Measurements from ENCODE around the gene PPIH. TPM values are rescaled to one million over a fixed set of nuclear protein-coding genes. Genes with fewer than 3 reads are reported as not detected.
"Not testable (repeated sequence)": the region's sequence is repeated elsewhere in the genome, so short reads cannot be mapped to it uniquely, and the experiment has no call there.

Gene PPIH
- total RNA-seq, 2 experiments from 2014 or later: 90.3 to 98.6 TPM

DNA sequence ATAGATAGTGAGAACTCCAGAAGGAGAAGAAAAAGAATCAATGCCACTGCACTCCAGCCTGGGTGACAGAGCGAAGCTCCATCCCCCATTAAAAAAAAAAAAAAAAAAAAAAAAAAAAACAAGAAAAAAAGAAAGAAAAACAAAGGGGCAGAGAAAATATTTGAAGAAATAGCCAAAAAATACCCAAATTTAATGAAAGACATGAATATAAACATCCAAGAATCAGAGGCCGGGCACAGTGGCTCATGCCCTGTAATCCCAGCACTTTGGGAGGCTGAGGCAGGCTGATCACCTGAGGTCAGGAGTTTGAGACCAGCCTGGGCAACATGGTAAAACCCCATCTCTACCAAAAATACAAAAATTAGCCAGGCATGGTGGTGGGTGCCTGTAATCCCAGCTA, 64.2 kb downstream of the PPIH start:
- H3K27me3 Mint-ChIP-seq; ATAC-seq (ENCODE audit: low read depth); DNase-seq; H3K4me1 Mint-ChIP-seq; H3K9me3 Mint-ChIP-seq; H3K27ac Mint-ChIP-seq; POLR2A ChIA-PET; H3K4me3 Mint-ChIP-seq: not testable (repeated sequence)
- H3K36me3 Mint-ChIP-seq: peaks cover 12% of the 10 kb centered on the region

DNA sequence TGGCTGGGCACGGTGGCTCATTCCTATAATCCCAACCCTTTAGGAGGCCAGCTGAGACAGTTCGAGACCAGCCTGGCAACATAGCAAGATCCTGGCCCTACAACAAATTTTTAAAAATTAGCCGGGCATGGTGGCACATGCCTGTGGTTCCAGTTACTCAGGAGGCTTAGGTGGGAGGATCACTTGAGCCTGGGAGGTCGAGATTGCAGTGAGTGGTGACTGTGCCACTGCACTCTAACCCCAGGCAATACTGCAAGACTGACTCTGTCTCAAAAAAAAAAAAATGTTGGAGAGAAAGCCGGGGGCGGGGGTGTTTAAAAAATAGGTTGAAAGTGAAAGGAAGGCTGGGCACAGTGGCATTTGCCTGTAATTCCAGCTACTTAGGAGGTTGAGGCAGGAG, 65.3 kb downstream of the PPIH start:
- H3K27ac Mint-ChIP-seq: no peak overlapping the region
- H3K27me3 Mint-ChIP-seq: peaks cover 8% of the 10 kb centered on the region
- H3K36me3 Mint-ChIP-seq: peaks cover 3% of the 10 kb centered on the region
- no peak overlapping the region for H3K4me3 Mint-ChIP-seq
- DNase-seq (no peak), ATAC-seq (ENCODE audit: low read depth) (no peak)
- H3K4me1 Mint-ChIP-seq: no peaks in the 10 kb centered on the region
- POLR2A ChIA-PET: interaction anchor here (0.7 kb wide), 1 partner anchor 993 kb away, joined by 3 read pairs; no protein-coding TSS in a partner anchor
- no peaks in the 10 kb centered on the region for H3K9me3 Mint-ChIP-seq

DNA sequence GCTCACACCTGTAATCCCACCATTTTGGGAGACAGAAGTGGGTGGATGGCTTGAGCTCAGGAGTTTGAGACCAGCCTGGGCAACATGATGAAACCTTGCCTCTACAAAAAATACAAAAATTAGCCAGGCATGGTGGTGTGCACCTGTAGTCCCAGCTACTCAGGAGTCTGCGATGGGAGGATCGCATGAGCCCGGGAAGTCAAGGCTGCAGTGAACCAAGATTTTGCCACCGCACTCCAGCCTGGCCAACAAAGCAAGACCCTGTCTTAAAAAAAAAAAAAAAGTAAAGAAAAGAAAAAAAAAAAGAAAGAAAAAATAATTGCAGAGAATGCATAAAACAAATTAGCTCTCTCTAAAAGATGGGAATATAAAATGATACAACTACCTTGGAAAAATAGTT, 67.6 kb downstream of the PPIH start:
- not testable (repeated sequence) for H3K27me3 Mint-ChIP-seq; ATAC-seq (ENCODE audit: low read depth); H3K27ac Mint-ChIP-seq; DNase-seq; H3K36me3 Mint-ChIP-seq; H3K4me1 Mint-ChIP-seq; H3K9me3 Mint-ChIP-seq; H3K4me3 Mint-ChIP-seq
- POLR2A ChIA-PET: interaction anchor here (0.7 to 1.1 kb wide), 2 partner anchors 24 to 68 kb away, joined by 4 read pairs; no protein-coding TSS in a partner anchor

Other genes with a start within 250 kb of the PPIH start
- under 1 TPM; 0.44 to 0.79 TPM for gene ZMYND12, start 202.4 kb upstream of the PPIH start, total RNA-seq
- 10 to 100 TPM; 51.6 to 52.1 TPM for gene PPCS, start 201.9 kb upstream of the PPIH start, total RNA-seq
- gene CCDC30, start 195.1 kb upstream of the PPIH start, total RNA-seq: 1 to 10 TPM; 2.8 to 3.1 TPM
- 100 to 1,000 TPM; 529 to 531 TPM for gene YBX1, start 24.0 kb downstream of the PPIH start, total RNA-seq
- gene CLDN19, start 81.8 kb downstream of the PPIH start, total RNA-seq: not detected
- 10 to 100 TPM; 44.1 to 49.9 TPM for gene P3H1, start 108.6 kb downstream of the PPIH start, total RNA-seq
- 10 to 100 TPM; 10.4 to 10.9 TPM for gene C1orf50, start 108.8 kb downstream of the PPIH start, total RNA-seq
- gene TMEM269, start 126.6 kb downstream of the PPIH start, total RNA-seq: under 1 TPM; 0.22 to 0.48 TPM
- 1 to 10 TPM; 3.9 to 5.0 TPM for gene ERMAP, start 158.7 kb downstream of the PPIH start, total RNA-seq
- gene SVBP, start 159.0 kb downstream of the PPIH start, total RNA-seq: 10 to 100 TPM; 15.8 to 18.1 TPM
- gene ZNF691, start 188.2 kb downstream of the PPIH start, total RNA-seq: 10 to 100 TPM; 12.2 to 14.1 TPM